Osteoblast (primary cell): ENCODE measurements around the gene GRIN2A. TPM values are rescaled to one million over a fixed set of nuclear protein-coding genes. Genes with fewer than 3 reads are reported as not detected.

Experiments used
- DNase-seq: peaks from one replicate; pipeline ENCODE4 v3.0.0; 2011; ENCODE audit warnings: low spot score, mixed read lengths; ENCODE audit not compliant: insufficient read length; ENCODE audit errors: missing footprints
- H2AFZ ChIP-seq: 2 replicates; pipeline ENCODE4 v1.6.0; 2011; ENCODE audit warnings: mild to moderate bottlenecking, low read length
- H3K27ac ChIP-seq: 2 replicates; pipeline ENCODE4 v1.5.1; 2011; ENCODE audit warnings: mild to moderate bottlenecking, low read depth, low read length, moderate library complexity
- H3K27me3 ChIP-seq: 2 replicates; pipeline ENCODE4 v1.6.0; 2012; ENCODE audit warnings: mild to moderate bottlenecking, control low read depth, inconsistent platforms, low read length, moderate library complexity; ENCODE audit not compliant: insufficient read depth
- H3K36me3 ChIP-seq: 2 replicates; pipeline ENCODE4 v1.5.1; 2011; ENCODE audit warnings: mild to moderate bottlenecking, low read length, control low read depth, moderate library complexity; ENCODE audit not compliant: insufficient read depth
- H3K4me1 ChIP-seq: 2 replicates; pipeline ENCODE4 v1.5.1; 2011; ENCODE audit warnings: mild to moderate bottlenecking, low read length, control low read depth, moderate library complexity; ENCODE audit not compliant: insufficient read depth
- H3K4me2 ChIP-seq: 2 replicates; pipeline ENCODE4 v1.6.0; 2011; ENCODE audit warnings: mild to moderate bottlenecking, low read length; ENCODE audit not compliant: insufficient read depth
- H3K4me3 ChIP-seq: fragments of 200-600 bp; sonication (generic); 3 replicates; pipeline ENCODE4 v1.5.1; 2012; ENCODE audit warnings: mild to moderate bottlenecking, low read length, inconsistent platforms; ENCODE audit not compliant: insufficient read depth
- H3K79me2 ChIP-seq: 2 replicates; pipeline ENCODE4 v1.6.0; 2012; ENCODE audit warnings: mild to moderate bottlenecking, low read length, control low read depth, inconsistent platforms; ENCODE audit not compliant: insufficient read depth
- H3K9me3 ChIP-seq: 2 replicates; pipeline ENCODE4 v1.5.1; 2011; ENCODE audit warnings: low read depth, low read length, control low read depth
- H4K20me1 ChIP-seq: 2 replicates; pipeline ENCODE4 v1.6.0; 2012; ENCODE audit warnings: mild to moderate bottlenecking, low read length, control low read depth; ENCODE audit not compliant: insufficient read depth
- total RNA-seq: library from RNA; depleted of rRNA; stranded (reverse); fragments of >200 nt; gene quantifications from 2 replicates; pipeline ENCODE4 v1.2.3, GENCODE V29; 2012
- TF ChIP-seq, protein P1 (sequence below): IDR thresholded peaks from 2 replicates; pipeline ENCODE4 v1.5.1; 2011; ENCODE audit warnings: mild to moderate bottlenecking, low read depth, low read length, moderate library complexity; ENCODE audit errors: extremely low read depth

Gene GRIN2A
- total RNA-seq, 1 donor: 0.72 TPM

DNA sequence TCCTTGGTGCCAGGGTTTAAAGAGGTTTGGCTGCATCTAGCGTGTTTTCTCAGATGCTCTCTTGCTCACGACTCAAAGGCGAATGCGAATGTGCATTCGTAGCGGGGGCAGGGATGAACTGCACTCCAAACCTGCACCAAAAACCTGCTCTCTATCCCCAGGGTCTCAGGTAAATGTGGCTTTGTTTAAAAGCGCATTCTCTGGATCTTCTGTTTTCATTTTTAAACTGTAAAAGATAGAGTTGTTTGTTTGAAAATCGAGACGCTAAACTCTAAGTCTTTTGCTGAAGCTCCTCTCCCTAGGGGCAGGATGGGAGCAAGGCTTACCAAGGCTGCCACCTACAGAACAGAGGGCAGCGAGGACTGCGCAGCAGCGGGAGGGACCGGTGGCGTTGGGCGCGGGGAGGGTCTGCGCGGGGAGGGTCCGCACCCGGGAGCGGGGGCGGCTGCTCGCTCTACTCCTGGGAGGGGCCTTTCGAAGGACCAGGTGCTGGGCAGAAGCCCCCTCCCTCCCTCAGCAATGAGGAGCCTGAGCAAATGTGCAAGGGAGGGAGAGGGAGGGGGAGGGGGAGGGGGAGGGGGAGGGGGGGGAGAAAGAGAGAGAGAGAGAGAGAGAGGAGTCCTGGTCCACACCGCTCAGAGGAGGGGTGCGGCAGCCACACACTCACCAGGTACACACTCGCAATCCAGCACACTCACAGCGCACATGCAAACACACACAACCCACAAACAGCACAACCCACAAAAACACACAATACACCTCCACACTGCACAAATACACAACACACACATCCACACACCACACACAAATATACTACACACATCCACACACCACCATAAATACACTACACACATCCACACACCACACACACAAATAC, 142.8 kb downstream of the GRIN2A start:
- Histone ChIP-seq H3K79me2 (no peaks in the 10 kb centered on the region), H4K20me1 (no peaks in the 10 kb centered on the region), H3K36me3 (no peaks in the 10 kb centered on the region), H2AFZ (no peak overlapping the region), H3K4me2 (no peak overlapping the region), H3K9me3 (no peaks in the 10 kb centered on the region), H3K27me3 (no peaks in the 10 kb centered on the region), H3K27ac (no peak overlapping the region), H3K4me1 (no peaks in the 10 kb centered on the region), H3K4me3 (no peak overlapping the region)
- TF ChIP-seq, protein P1, sequence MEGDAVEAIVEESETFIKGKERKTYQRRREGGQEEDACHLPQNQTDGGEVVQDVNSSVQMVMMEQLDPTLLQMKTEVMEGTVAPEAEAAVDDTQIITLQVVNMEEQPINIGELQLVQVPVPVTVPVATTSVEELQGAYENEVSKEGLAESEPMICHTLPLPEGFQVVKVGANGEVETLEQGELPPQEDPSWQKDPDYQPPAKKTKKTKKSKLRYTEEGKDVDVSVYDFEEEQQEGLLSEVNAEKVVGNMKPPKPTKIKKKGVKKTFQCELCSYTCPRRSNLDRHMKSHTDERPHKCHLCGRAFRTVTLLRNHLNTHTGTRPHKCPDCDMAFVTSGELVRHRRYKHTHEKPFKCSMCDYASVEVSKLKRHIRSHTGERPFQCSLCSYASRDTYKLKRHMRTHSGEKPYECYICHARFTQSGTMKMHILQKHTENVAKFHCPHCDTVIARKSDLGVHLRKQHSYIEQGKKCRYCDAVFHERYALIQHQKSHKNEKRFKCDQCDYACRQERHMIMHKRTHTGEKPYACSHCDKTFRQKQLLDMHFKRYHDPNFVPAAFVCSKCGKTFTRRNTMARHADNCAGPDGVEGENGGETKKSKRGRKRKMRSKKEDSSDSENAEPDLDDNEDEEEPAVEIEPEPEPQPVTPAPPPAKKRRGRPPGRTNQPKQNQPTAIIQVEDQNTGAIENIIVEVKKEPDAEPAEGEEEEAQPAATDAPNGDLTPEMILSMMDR: no peak
- DNase-seq: no peak

DNA sequence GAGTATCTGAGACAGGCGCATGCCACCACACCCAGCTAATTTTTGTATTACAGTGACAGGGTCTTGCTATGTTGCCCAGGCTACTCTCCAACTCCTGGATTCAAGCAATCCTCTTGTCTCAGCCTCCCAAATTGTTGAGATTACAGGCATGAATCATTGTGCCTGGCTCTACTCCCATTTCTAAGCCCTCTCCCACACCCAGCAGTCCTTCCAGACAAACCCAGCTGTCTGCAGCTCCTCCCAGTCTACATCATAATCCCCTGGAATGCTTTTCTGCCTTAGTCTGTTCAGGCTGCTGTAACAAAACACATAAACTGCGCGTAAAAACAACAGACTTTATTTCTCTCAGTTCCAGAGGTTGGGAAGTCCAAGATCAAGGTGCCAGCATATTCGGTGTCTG, 144.5 kb downstream of the GRIN2A start:
- no peak overlapping the region for H3K4me2 ChIP-seq
- DNase-seq: no peak
- TF ChIP-seq, protein P1: no peak

DNA sequence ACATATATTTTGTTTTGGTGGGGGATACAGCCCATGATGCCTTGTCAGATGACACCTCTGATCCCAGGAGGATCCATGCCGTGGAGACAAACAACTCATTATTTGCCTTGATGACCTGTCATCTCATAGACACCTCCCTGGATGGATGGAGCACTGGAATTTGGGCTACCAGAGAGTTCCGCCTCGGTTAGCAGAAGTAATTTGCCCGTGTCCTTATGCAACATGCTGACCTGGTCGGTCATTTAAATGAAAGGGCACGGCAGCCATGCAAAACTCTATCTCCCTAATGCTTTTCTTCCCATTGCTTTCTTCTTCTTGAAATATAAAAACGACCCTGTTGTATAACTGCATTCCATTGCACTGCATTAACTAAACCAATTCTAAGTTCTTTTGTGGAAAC, 145.3 kb downstream of the GRIN2A start:
- no peak overlapping the region for H3K4me2 ChIP-seq
- H4K20me1 ChIP-seq: no peaks in the 10 kb centered on the region
- no peaks in the 10 kb centered on the region for H3K36me3 ChIP-seq
- TF ChIP-seq, protein P1: no peak
- no peaks in the 10 kb centered on the region for H3K27me3 ChIP-seq
- no peaks in the 10 kb centered on the region for H3K4me1 ChIP-seq
- no peak overlapping the region for H2AFZ ChIP-seq
- H3K27ac ChIP-seq: no peak overlapping the region
- no peaks in the 10 kb centered on the region for H3K79me2 ChIP-seq
- H3K9me3 ChIP-seq: no peaks in the 10 kb centered on the region
- no peak for DNase-seq
- H3K4me3 ChIP-seq: no peak overlapping the region

More for the DNA sequence above, 144.5 kb downstream of the GRIN2A start:
- H3K9me3 ChIP-seq: no peaks in the 10 kb centered on the region
- H3K4me1 ChIP-seq: no peaks in the 10 kb centered on the region
- no peaks in the 10 kb centered on the region for H3K27me3 ChIP-seq
- no peak overlapping the region for H2AFZ ChIP-seq
- no peak overlapping the region for H3K4me3 ChIP-seq
- no peaks in the 10 kb centered on the region for H4K20me1 ChIP-seq
- no peaks in the 10 kb centered on the region for H3K79me2 ChIP-seq
- no peaks in the 10 kb centered on the region for H3K36me3 ChIP-seq
- no peak overlapping the region for H3K27ac ChIP-seq

DNA sequence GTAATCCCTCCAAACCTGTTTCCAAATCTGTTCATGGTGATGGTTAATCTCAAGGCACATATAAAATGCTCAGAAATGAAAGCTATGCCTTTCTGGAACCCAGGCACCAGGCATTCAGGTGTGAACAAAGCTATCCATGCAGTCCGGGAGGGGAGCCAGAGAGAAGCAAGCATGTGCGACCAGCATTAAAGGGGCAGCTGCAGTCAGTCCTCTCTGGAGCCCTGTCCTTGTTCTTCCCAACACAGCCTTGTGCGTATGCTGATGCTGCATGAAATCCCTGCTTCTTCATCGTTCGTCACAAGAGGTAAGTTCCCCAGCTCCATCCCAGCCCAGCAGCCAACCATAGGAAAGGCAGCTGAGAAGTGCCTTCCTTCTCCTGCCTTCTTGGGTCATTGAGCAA, 148.7 kb downstream of the GRIN2A start:
- Histone ChIP-seq H2AFZ (no peak overlapping the region), H3K9me3 (no peaks in the 10 kb centered on the region), H3K4me1 (no peaks in the 10 kb centered on the region), H3K27me3 (no peaks in the 10 kb centered on the region), H3K4me2 (no peak overlapping the region), H3K36me3 (no peaks in the 10 kb centered on the region), H3K27ac (no peak overlapping the region), H4K20me1 (no peaks in the 10 kb centered on the region), H3K79me2 (no peaks in the 10 kb centered on the region), H3K4me3 (no peak overlapping the region)
- TF ChIP-seq, protein P1: no peak
- no peak for DNase-seq
